ENCODE measurements around the gene MICAL3.

DNA sequence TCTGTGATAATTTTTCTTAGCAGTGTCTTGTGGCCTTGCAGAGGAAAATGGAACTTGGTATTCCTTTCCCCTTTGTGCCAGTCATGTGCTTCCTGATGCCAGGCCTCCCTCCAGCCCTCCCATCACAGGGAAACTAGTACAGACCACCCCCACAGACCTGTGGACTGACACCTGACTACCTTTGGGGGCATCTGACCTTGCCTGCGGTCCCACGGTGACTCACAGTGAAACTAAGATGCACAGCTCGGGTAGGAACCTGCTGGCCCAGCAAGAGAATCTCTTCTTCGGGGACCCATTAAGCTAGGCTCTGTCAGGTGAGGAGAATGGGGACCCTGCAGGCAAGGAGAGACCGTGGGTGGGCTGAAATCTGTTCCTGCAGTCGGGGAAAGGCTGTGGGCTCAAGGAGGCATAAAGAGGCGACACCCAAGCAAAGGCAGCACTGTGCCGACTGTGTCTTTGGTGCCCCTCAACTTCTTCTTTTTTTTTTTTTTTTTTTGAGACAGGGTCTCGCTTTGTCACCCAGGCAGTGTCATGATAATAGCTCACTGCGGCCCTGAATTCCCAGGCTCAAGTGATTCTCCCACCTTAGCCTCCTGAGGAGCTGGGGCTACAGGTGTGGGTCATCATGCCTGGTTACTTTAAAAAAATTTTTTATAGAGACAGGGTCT, 32.6 kb upstream of the MICAL3 start:
- TF ChIP-seq CTCF (IDR thresholded peaks at IDR 0.05) (no peak), EP300 (IDR thresholded peaks at IDR 0.05) (no peak), POLR2AphosphoS5 (IDR thresholded peaks at IDR 0.05) (no peak), POLR2A (IDR thresholded peaks at IDR 0.05) (no peak)

All from suprapubic skin (tissue), 4 donors.